Activated naive CD4-positive, alpha-beta T cell treated with anti-CD3 and anti-CD28 coated beads for 36 hours (primary cell): ENCODE results near the gene ELOF1. TPM values are rescaled to one million over a fixed set of nuclear protein-coding genes. Genes with fewer than 3 reads are reported as not detected.
"Not testable (repeated sequence)": the region's sequence is repeated elsewhere in the genome, so short reads cannot be mapped to it uniquely, and the experiment has no call there.

Experiments used
- CTCF ChIA-PET: fragments of 350-600 bp; sonication (Branson Sonifier 250); formaldehyde crosslinking; loops from one replicate; lab custom pipeline; 2021; ENCODE audit warnings: antibody characterized with exemption; lab: Charles Lee
- DNase-seq: peaks from one replicate; pipeline ENCODE4 v3.0.0-alpha.2; 2020
- H3K27ac Mint-ChIP-seq: one replicate; pipeline ENCODE4 v1.8.0; 2021; ENCODE audit warnings: mild to moderate bottlenecking, mixed read lengths
- H3K27me3 Mint-ChIP-seq: one replicate; pipeline ENCODE4 v1.8.0; 2021; ENCODE audit warnings: low read depth, mixed read lengths
- H3K36me3 Mint-ChIP-seq: one replicate; pipeline ENCODE4 v1.8.0; 2021; ENCODE audit warnings: low read depth, mixed read lengths
- H3K4me1 Mint-ChIP-seq: one replicate; pipeline ENCODE4 v1.8.0; 2021; ENCODE audit warnings: low read depth, mixed read lengths
- H3K4me3 Mint-ChIP-seq: one replicate; pipeline ENCODE4 v1.8.0; 2021; ENCODE audit warnings: mild to moderate bottlenecking, moderate library complexity, mixed read lengths
- H3K9me3 Mint-ChIP-seq: one replicate; pipeline ENCODE4 v1.8.0; 2021; ENCODE audit warnings: mixed read lengths
- intact Hi-C: fragments of 100-400 bp; cut with micrococcal nuclease; formaldehyde crosslinking; loops from one replicate; pipeline ENCODE4 v1.15.1; 2023
- total RNA-seq, 2 experiments: library from RNA; stranded (reverse); gene quantifications; one replicate each; pipeline ENCODE4 v1.2.3, GENCODE V29; 2021

The ELOF1 gene
- 10 to 100 TPM; 33.0 to 33.4 TPM for total RNA-seq

- intact Hi-C loops = loop anchor here (1.0 to 2.0 kb wide), 4 partner anchors 23 to 54 kb away; partner anchors contain the start of genes ECSIT, ZNF627 and ZNF653
- Mint-ChIP-seq H3K4me3 (peak within 1 kb of the TSS; percentile 91), H3K9me3 (no peaks in the 10 kb centered on the region), H3K4me1 (peaks cover 43% of the 10 kb centered on the region), H3K27me3 (no peaks in the 10 kb centered on the region), H3K27ac (peak within 1 kb of the TSS; percentile 89), H3K36me3 (peaks cover 9% of the 10 kb centered on the region)
- DNase-seq = peak; percentile 98
- CTCF ChIA-PET = interaction anchor here (0.5 to 3.6 kb wide), 8 partner anchors 21 to 429 kb away, joined by 3 to 60 read pairs (median 4); partner anchors contain the start of genes ACP5 and ZNF627
These were observed at the start of gene ELOF1 for GRCh38 chr19:11558881-11559828. Gene ELOF1, minus strand, starts transcription at chr19:11559230. Its CDS starts 4,883 bp downstream, at chr19:11554347.

DNA sequence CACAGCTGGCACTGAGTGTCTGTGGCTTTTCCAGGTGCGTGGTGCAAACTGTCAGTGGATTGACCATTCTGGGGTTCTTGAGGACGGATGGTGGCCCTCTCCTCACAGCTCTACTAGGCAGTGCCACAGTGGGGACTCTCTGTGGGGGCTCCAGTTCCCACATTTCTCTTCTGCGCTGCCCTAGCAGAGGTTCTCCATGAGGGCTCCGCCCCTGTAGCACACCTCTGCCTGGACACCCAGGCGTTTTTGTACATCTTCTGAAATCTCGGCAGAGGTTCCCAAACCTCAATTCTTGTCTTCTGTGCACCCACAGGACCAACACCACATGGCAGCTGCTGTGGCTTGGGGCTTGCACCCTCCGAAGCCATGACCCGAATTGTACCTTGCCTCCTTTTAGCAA, 47.5 kb upstream of the ELOF1 start:
- Mint-ChIP-seq H3K9me3 (peaks cover 27% of the 10 kb centered on the region), H3K4me3 (no peak overlapping the region), H3K4me1 (peaks cover 6% of the 10 kb centered on the region), H3K36me3 (peaks cover 46% of the 10 kb centered on the region), H3K27me3 (no peaks in the 10 kb centered on the region), H3K27ac (no peak overlapping the region)
- intact Hi-C loops = no loop called here
- no peak for DNase-seq
- CTCF ChIA-PET = no interaction called here

DNA sequence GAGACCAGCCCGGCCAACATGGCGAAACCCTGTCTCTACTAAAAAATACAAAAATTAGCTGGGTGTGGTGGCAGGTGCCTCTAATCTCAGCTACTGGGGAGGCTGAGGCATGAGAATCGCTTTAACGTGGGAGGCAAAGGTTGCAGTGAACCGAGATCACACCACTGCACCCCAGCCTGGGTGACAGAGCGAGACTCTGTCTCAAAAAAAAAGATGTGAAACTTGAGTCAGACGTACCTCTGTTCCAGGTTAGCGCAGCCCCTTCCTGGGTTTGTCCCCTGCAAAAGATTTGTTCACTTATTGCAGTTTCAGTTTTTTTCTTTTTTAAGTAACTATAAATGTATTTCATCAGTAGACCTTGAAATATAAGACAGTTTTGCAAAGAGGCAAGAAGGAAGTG, 40.7 kb upstream of the ELOF1 start:
- DNase-seq = peak; percentile 31
- H3K27me3 Mint-ChIP-seq, intact Hi-C loops, H3K27ac Mint-ChIP-seq, H3K4me3 Mint-ChIP-seq, H3K9me3 Mint-ChIP-seq: not testable (repeated sequence)
- Mint-ChIP-seq H3K36me3 (peaks cover 17% of the 10 kb centered on the region), H3K4me1 (peaks cover 35% of the 10 kb centered on the region)
- CTCF ChIA-PET = interaction anchor here (0.7 kb wide), 1 partner anchor 363 kb away, joined by 4 read pairs; no protein-coding TSS in a partner anchor

DNA sequence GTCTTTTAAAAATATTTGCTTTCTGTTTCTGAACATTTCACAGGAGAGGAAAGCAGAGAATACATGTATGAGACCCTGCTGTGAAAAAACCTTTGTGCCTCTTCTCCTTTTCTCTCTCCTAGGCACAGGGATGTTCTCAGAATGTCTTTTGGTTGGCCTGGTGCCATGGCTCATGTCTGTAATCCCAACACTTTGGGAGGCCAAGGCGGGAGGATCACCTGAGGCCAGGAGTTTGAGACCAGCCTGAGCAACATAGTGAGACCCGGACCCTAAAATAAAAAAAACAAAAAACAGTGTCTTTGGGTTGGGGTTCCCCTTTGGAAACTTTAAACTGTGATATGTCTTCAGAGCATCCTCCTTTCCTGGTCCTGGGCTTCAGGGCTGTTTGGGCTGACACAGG, 39.7 kb upstream of the ELOF1 start:
- Mint-ChIP-seq H3K4me1 (peaks cover 35% of the 10 kb centered on the region), H3K27me3 (no peaks in the 10 kb centered on the region), H3K9me3 (peaks cover 2% of the 10 kb centered on the region), H3K4me3 (peak overlapping the region; percentile 47), H3K27ac (no peak overlapping the region), H3K36me3 (peaks cover 8% of the 10 kb centered on the region)
- intact Hi-C loops = no loop called here
- CTCF ChIA-PET = interaction anchor here (0.7 kb wide), 1 partner anchor 80 kb away, joined by 3 read pairs; no protein-coding TSS in a partner anchor
- no peak for DNase-seq

- H3K4me3 Mint-ChIP-seq = peak overlapping the region; percentile 85
- DNase-seq = no peak
- H3K9me3 Mint-ChIP-seq = peaks cover 2% of the 10 kb centered on the region
- peaks cover 7% of the 10 kb centered on the region for H3K36me3 Mint-ChIP-seq
- intact Hi-C loops = no loop called here
- peaks cover 35% of the 10 kb centered on the region for H3K4me1 Mint-ChIP-seq
- CTCF ChIA-PET = interaction anchor here (0.7 to 1.1 kb wide), 2 partner anchors 39 to 62 kb away, joined by 3 read pairs; partner anchors contain the start of gene ELOF1
- peak overlapping the region; percentile 10 for H3K27ac Mint-ChIP-seq
- no peaks in the 10 kb centered on the region for H3K27me3 Mint-ChIP-seq
These were observed 39.1 kb upstream of the ELOF1 start for GRCh38 chr19:11598103-11598483.

DNA sequence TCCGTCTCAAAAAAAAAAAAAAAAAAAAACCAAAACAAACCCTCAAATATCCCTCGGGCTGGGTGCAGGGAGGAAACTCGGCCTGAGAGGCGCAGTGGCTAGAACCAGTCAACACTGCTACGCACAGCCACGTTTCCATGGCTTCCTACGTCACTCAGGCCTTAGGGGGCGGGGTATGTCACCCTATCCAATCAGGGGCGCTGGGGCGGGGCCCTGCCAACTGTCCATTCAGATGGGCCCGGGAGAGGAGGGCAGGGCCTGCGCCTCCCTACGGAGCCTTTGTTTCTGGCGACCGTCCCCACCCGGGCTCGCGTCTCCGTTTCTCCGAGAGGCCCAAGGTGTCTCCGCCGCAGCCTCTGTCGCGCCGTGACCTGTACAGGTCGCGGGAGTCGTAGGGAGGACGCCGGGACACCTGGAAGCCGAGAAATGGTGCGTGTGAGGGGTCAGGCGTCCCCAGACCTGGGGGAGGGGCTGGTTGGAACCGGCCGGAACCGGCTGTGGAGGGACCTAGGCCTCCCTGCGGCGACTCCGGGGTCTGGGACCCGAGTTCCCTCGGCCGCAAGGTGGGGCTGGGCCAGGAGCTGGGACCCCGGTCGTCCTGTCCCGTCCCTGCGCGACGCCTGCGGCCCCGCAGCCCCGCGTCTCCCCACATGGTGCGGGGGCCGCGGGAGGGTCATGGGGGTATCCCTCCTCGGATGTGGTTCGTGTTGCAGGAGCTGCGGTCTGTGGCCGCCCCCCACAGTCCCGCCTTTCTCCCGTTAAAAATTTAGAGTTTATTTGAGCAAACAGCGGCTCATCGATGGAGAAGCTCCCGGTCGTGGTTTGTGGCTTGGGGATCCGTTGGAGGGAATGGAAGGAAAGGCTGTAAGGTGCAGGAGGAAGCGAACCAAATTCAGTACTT, 38.4 kb upstream of the ELOF1 start, which contains the start of gene ZNF627:
TSS of gene ZNF627 (plus strand) at position 282 of the 901 bp plus-strand sequence. CDS start at position 427, 145 bp downstream.
- Mint-ChIP-seq H3K9me3 (peaks cover 2% of the 10 kb centered on the region), H3K27me3 (no peaks in the 10 kb centered on the region), H3K4me1 (peaks cover 33% of the 10 kb centered on the region), H3K4me3 (peak within 1 kb of the TSS; percentile 85), H3K36me3 (peaks cover under 1% of the 10 kb centered on the region), H3K27ac (peak within 1 kb of the TSS; percentile 70)
- CTCF ChIA-PET = interaction anchor here (0.6 to 1.1 kb wide), 3 partner anchors 39 to 361 kb away, joined by 3 to 4 read pairs (median 3); partner anchors contain the start of gene ELOF1
- DNase-seq = peak; percentile 100
- intact Hi-C loops = loop anchor here (1.0 kb wide), 2 partner anchors 16 to 38 kb away; partner anchors contain the start of gene ELOF1

GRCh38 chr19:11596156-11596555, 37.1 kb upstream of the ELOF1 start:
- no peak for DNase-seq
- Mint-ChIP-seq H3K9me3 (no peaks in the 10 kb centered on the region), H3K27me3 (no peaks in the 10 kb centered on the region), H3K27ac (peak overlapping the region; percentile 24), H3K4me1 (peaks cover 29% of the 10 kb centered on the region), H3K36me3 (no peaks in the 10 kb centered on the region), H3K4me3 (peak overlapping the region; percentile 85)
- CTCF ChIA-PET = no interaction called here
- intact Hi-C loops = no loop called here

- H3K4me3 Mint-ChIP-seq = no peak overlapping the region
- intact Hi-C loops = no loop called here
- H3K36me3 Mint-ChIP-seq = no peaks in the 10 kb centered on the region
- no peak for DNase-seq
- no peak overlapping the region for H3K27ac Mint-ChIP-seq
- CTCF ChIA-PET = interaction anchor here (0.6 to 6.5 kb wide), 2 partner anchors 35 to 265 kb away, joined by 3 to 30 read pairs; partner anchors contain the start of gene ELOF1
- H3K27me3 Mint-ChIP-seq = no peaks in the 10 kb centered on the region
- peaks cover 15% of the 10 kb centered on the region for H3K4me1 Mint-ChIP-seq
- H3K9me3 Mint-ChIP-seq = no peaks in the 10 kb centered on the region
These were observed 35.1 kb upstream of the ELOF1 start for GRCh38 chr19:11594084-11594483.

GRCh38 chr19:11587975-11588631, 29.1 kb upstream of the ELOF1 start:
- Mint-ChIP-seq H3K27ac (no peak overlapping the region), H3K4me3 (no peak overlapping the region), H3K9me3 (no peaks in the 10 kb centered on the region), H3K27me3 (no peaks in the 10 kb centered on the region), H3K36me3 (no peaks in the 10 kb centered on the region), H3K4me1 (peaks cover 5% of the 10 kb centered on the region)
- CTCF ChIA-PET = interaction anchor here (0.6 to 6.5 kb wide), 9 partner anchors 10 to 73 kb away, joined by 3 to 30 read pairs (median 4); partner anchors contain the start of gene ELOF1
- DNase-seq = no peak
- intact Hi-C loops = loop anchor here (1.0 to 5.0 kb wide), 7 partner anchors 28 to 296 kb away; partner anchors contain the start of genes ECSIT and ELAVL3

GRCh38 chr19:11587302-11587974, 28.4 kb upstream of the ELOF1 start:
- H3K4me1 Mint-ChIP-seq = peaks cover 5% of the 10 kb centered on the region
- no peak overlapping the region for H3K4me3 Mint-ChIP-seq
- peak; percentile 90 for DNase-seq
- CTCF ChIA-PET = interaction anchor here (0.8 to 6.5 kb wide), 8 partner anchors 9 to 53 kb away, joined by 3 to 30 read pairs (median 4); partner anchors contain the start of gene ELOF1
- H3K27ac Mint-ChIP-seq = no peak overlapping the region
- H3K36me3 Mint-ChIP-seq = no peaks in the 10 kb centered on the region
- intact Hi-C loops = loop anchor here (1.0 to 5.0 kb wide), 7 partner anchors 27 to 295 kb away; partner anchors contain the start of genes ECSIT and ELAVL3
- no peaks in the 10 kb centered on the region for H3K27me3 Mint-ChIP-seq
- no peaks in the 10 kb centered on the region for H3K9me3 Mint-ChIP-seq
